Neuronal stem cell (in vitro differentiated cells): Measurements from ENCODE around the gene OFD1.
"Not testable (repeated sequence)": the region's sequence is repeated elsewhere in the genome, so short reads cannot be mapped to it uniquely, and the experiment has no call there.

Experiments used
- DNase-seq: peaks from one replicate; pipeline ENCODE4 v3.0.0-alpha.2; 2013; ENCODE audit warnings: low spot score
- H2AFZ ChIP-seq: one replicate; pipeline ENCODE4 v1.6.1; 2013; ENCODE audit warnings: mild to moderate bottlenecking, low read length, inconsistent platforms
- H2AK5ac ChIP-seq: 2 replicates; pipeline ENCODE4 v1.6.1; 2013; ENCODE audit warnings: low read depth, mild to moderate bottlenecking, inconsistent platforms, low read length, moderate library complexity, mixed read lengths
- H2BK120ac ChIP-seq: 2 replicates; pipeline ENCODE4 v1.6.1; 2013; ENCODE audit warnings: low read depth, mild to moderate bottlenecking, inconsistent platforms, low read length, moderate library complexity, mixed read lengths
- H2BK12ac ChIP-seq: one replicate; pipeline ENCODE4 v1.6.1; 2013; ENCODE audit warnings: low read length, inconsistent platforms
- H2BK15ac ChIP-seq: 2 replicates; pipeline ENCODE4 v1.6.1; 2013; ENCODE audit warnings: mild to moderate bottlenecking, low read length, inconsistent platforms, mixed read lengths
- H2BK5ac ChIP-seq: one replicate; pipeline ENCODE4 v1.6.1; 2013; ENCODE audit warnings: inconsistent platforms, mild to moderate bottlenecking, low read length, moderate library complexity
- H3K14ac ChIP-seq: one replicate; pipeline ENCODE4 v1.6.1; 2013; ENCODE audit warnings: low read length, inconsistent platforms
- H3K18ac ChIP-seq: 2 replicates; pipeline ENCODE4 v1.6.1; 2013; ENCODE audit warnings: low read length, inconsistent platforms
- H3K23ac ChIP-seq: 2 replicates; pipeline ENCODE4 v1.6.1; 2013; ENCODE audit warnings: low read depth, mild to moderate bottlenecking, mixed read lengths, low read length, inconsistent platforms; ENCODE audit not compliant: poor library complexity
- H3K27ac ChIP-seq: replicated peaks from 3 replicates; pipeline ENCODE4 v1.5.1; 2013; ENCODE audit warnings: low read length, inconsistent platforms
- H3K27me3 ChIP-seq, 3 experiments: 2 replicates each; pipeline ENCODE4 v1.6.1; 2013; ENCODE audit warnings: low read length in 3 of 3, mild to moderate bottlenecking in 2 of 3, inconsistent platforms in 1 of 3, low read depth in 1 of 3, mixed read lengths in 1 of 3, moderate library complexity in 1 of 3; ENCODE audit not compliant: control insufficient read depth in 3 of 3, insufficient read depth in 3 of 3
- H3K36me3 ChIP-seq, 2 donors: replicated peaks in 1 of 2; 2 replicates each; pipeline ENCODE4 v1.6.1; 2013; ENCODE audit warnings: low read length in 2 of 2; ENCODE audit not compliant: control insufficient read depth in 2 of 2, insufficient read depth in 2 of 2
- H3K4ac ChIP-seq: 2 replicates; pipeline ENCODE4 v1.6.1; 2013; ENCODE audit warnings: inconsistent platforms, mild to moderate bottlenecking, low read length, moderate library complexity
- H3K4me1 ChIP-seq, 2 donors: 1 replicate in 1 of 2; 2 replicates in 1 of 2; pipeline ENCODE4 v1.6.1; 2013; ENCODE audit warnings: low read length in 2 of 2, low read depth in 1 of 2; ENCODE audit not compliant: control insufficient read depth in 2 of 2, insufficient read depth in 1 of 2
- H3K4me2 ChIP-seq: one replicate; pipeline ENCODE4 v1.6.1; 2013; ENCODE audit warnings: mild to moderate bottlenecking, low read length, inconsistent platforms; ENCODE audit not compliant: insufficient read depth, poor library complexity, severe bottlenecking
- H3K4me3 ChIP-seq, 2 donors: 2 replicates each; pipeline ENCODE4 v1.5.1; 2013; ENCODE audit warnings: low read length in 2 of 2, mild to moderate bottlenecking in 2 of 2, inconsistent platforms in 1 of 2, moderate library complexity in 1 of 2
- H3K79me1 ChIP-seq: one replicate; pipeline ENCODE4 v1.6.1; 2013; ENCODE audit warnings: low read depth, mild to moderate bottlenecking, inconsistent platforms, low read length, moderate library complexity
- H3K9ac ChIP-seq: one replicate; pipeline ENCODE4 v1.6.1; 2013; ENCODE audit warnings: mild to moderate bottlenecking, low read depth, low read length, inconsistent platforms; ENCODE audit not compliant: poor library complexity
- H3K9me3 ChIP-seq, 2 donors: replicated peaks in 1 of 2; 2 replicates each; pipeline versions ENCODE3 to v1.6.1; 2013; ENCODE audit warnings: low read length in 2 of 2, mild to moderate bottlenecking in 2 of 2, inconsistent platforms in 1 of 2, low read depth in 1 of 2, mixed read lengths in 1 of 2, moderate library complexity in 1 of 2; ENCODE audit not compliant: control insufficient read depth in 2 of 2, insufficient read depth in 1 of 2
- H4K8ac ChIP-seq: one replicate; pipeline ENCODE4 v1.6.1; 2013; ENCODE audit warnings: low read depth, mild to moderate bottlenecking, inconsistent platforms, low read length, moderate library complexity
- H4K91ac ChIP-seq: one replicate; pipeline ENCODE4 v1.6.1; 2013; ENCODE audit warnings: low read length, low read depth, mild to moderate bottlenecking, inconsistent platforms; ENCODE audit not compliant: poor library complexity
- WGBS, 2 donors: extraction: QIAGEN DNeasy Blood & Tissue Kit; methylation state at CpG; one replicate each; pipeline ENCODE4 v1.1.7; 2013; ENCODE audit warnings: missing lambda C conversion rate in 2 of 2, mixed read lengths in 1 of 2; ENCODE audit not compliant: insufficient read length in 2 of 2, insufficient replicate concordance in 1 of 2; ENCODE audit errors: extremely low coverage in 2 of 2; 5-methylcytosine and 5-hydroxymethylcytosine counted together

OFD1 gene

DNA sequence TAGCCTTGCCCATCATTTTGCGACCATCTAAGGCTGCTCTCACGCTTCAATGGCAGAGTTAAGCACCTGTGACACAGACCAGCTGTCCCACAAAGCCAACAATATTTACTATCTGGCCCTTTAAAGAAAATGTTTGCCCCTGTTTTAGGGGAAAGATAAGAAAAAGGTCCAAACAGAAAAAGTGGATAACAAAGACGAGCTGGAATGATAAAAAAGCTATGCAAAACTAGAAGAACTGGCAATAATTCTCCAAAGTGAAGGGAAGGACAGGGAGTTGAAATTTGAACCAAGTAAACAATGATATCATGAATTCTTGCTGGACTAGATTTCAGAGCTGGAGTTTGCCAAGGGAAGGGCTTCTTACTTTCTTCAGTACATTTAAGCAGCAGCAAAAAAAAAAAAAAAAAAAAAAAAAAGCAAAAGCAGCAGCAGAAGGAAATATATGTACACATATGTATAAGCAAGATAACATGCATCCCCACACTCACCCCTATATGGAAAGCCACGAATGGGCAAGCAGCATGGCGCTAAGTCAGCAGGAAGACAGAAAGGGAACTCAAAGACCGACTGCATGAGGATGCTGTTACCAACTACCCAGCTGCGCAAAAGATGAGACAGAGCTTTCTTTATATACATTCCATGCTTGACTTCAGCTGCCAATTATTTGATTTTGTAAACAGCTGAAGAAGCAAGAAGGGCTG, 12.6 kb upstream of the OFD1 start:
- Histone ChIP-seq H3K27me3 (no peaks in the 10 kb centered on the region), H3K14ac (no peak overlapping the region), H2AFZ (no peak overlapping the region), H4K8ac (no peak overlapping the region), H3K9me3 (peaks cover 0 to 4% of the 10 kb centered on the region in 2 donors), H2BK5ac (no peak overlapping the region), H3K4me1 (peaks cover 0 to 20% of the 10 kb centered on the region in 2 donors), H3K36me3 (peaks cover 5 to 30% of the 10 kb centered on the region in 2 donors), H2AK5ac (no peak overlapping the region), H3K79me1 (no peaks in the 10 kb centered on the region), H4K91ac (no peak overlapping the region), H3K18ac (no peak overlapping the region), H2BK120ac (no peak overlapping the region), H2BK12ac (no peak overlapping the region), H3K23ac (no peak overlapping the region), H3K4me2 (no peak overlapping the region), H3K27ac (no peak overlapping the region), H3K4ac (no peak overlapping the region), H3K9ac (no peak overlapping the region), H3K4me3 (no peak overlapping the region), H2BK15ac (no peak overlapping the region)
- DNase-seq: no peak
- WGBS, 2 donors: no CpG with 5 or more reads among the region's 7 CpGs

DNA sequence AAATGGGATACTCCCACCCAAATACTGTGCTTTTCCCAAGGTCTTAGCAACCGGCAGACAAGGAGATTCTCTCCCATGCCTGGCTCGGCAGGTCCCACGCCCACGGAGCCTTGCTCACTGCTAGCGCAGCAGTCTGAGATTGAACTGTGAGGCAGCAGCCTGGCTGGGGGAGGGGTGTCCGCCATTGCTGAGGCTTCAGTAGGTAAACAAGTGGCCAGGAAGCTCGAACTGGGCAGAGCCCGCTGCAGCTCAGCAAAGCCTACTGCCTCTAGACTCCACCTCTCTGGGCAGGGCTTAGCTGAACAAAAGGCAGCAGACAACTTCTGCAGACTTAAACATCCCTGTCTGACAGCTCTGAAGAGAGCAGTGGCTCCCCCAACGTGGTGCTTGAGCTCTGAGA, 9.7 kb upstream of the OFD1 start:
- H4K8ac ChIP-seq, H2BK120ac ChIP-seq, H3K4me1 ChIP-seq, H2AK5ac ChIP-seq, H2BK12ac ChIP-seq, H3K79me1 ChIP-seq, H3K4ac ChIP-seq, H3K14ac ChIP-seq, H2AFZ ChIP-seq, H4K91ac ChIP-seq, H3K9me3 ChIP-seq, H3K27ac ChIP-seq, H3K9ac ChIP-seq, DNase-seq, H3K23ac ChIP-seq, H3K4me3 ChIP-seq, H3K4me2 ChIP-seq, H2BK15ac ChIP-seq, H3K18ac ChIP-seq, H3K27me3 ChIP-seq, H2BK5ac ChIP-seq: not testable (repeated sequence)
- peaks cover 2 to 20% of the 10 kb centered on the region in 2 donors for H3K36me3 ChIP-seq
- no CpG with 5 or more reads among the region's 9 CpGs for WGBS, 2 donors

DNA sequence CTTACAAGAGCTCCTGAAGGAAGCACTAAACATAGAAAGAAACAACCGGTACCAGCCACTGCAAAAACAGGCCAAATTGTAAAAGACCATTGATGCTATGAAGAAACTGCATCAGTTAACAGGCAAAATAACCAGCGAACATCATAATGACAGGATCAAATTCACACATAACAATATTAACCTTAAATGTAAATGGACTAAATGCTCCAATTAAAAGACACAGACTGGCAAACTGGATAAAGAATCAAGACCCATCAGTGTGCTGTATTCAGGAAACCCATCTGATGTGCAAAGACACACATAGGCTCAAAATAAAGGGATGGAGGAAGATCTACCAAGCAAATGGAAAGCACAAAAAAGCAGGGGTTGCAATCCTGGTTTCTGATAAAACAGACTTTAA, 8.0 kb upstream of the OFD1 start:
- not testable (repeated sequence) for H4K91ac ChIP-seq, H3K18ac ChIP-seq, H3K27ac ChIP-seq, H3K23ac ChIP-seq, H4K8ac ChIP-seq, H2BK5ac ChIP-seq, H2BK12ac ChIP-seq, DNase-seq, H3K79me1 ChIP-seq, H3K4me2 ChIP-seq, H3K4me1 ChIP-seq, H3K9me3 ChIP-seq, H2AFZ ChIP-seq, H2BK120ac ChIP-seq, H3K14ac ChIP-seq, H3K4me3 ChIP-seq, H2AK5ac ChIP-seq, H2BK15ac ChIP-seq, H3K4ac ChIP-seq, H3K27me3 ChIP-seq, H3K9ac ChIP-seq
- no CpG with 5 or more reads among the region's 2 CpGs for WGBS, 2 donors
- peaks cover 0 to 12% of the 10 kb centered on the region in 2 donors for H3K36me3 ChIP-seq

GRCh38 chrX:13730523-13730922, 4.0 kb upstream of the OFD1 start:
- H3K18ac ChIP-seq, DNase-seq, H3K23ac ChIP-seq, H3K9me3 ChIP-seq, H3K4me3 ChIP-seq, H2BK120ac ChIP-seq, H4K8ac ChIP-seq, H3K27me3 ChIP-seq, H3K79me1 ChIP-seq, H4K91ac ChIP-seq, H2BK5ac ChIP-seq, H2BK15ac ChIP-seq, H3K4me2 ChIP-seq, H2AK5ac ChIP-seq, H3K4me1 ChIP-seq, H2BK12ac ChIP-seq, H3K9ac ChIP-seq, H3K27ac ChIP-seq, H2AFZ ChIP-seq, H3K4ac ChIP-seq, H3K14ac ChIP-seq: not testable (repeated sequence)
- WGBS, 2 donors: no CpG with 5 or more reads among the region's 1 CpG
- peaks cover 0 to 13% of the 10 kb centered on the region in 2 donors for H3K36me3 ChIP-seq
